Measurements from ENCODE around the gene SUMO3. TPM values are rescaled to one million over a fixed set of nuclear protein-coding genes. Genes with fewer than 3 reads are reported as not detected.

The SUMO3 gene
- total and polyA plus RNA-seq, 10 of the 15 experiments (the other 5 are each of a cell fraction or from before 2014, with no cell fraction given) = 14.3 to 164 (median 89.9) TPM

GRCh38 chr21:44845418-44846223 is 27.8 kb upstream of the SUMO3 start:
- H3K79me2 ChIP-seq (ENCODE audit: control insufficient read depth, insufficient read depth, low read length) = no peaks in the 10 kb centered on the region
- ATAC-seq (peak; percentile 83), DNase-seq (ENCODE audit: low read depth, low spot score) (no peak), FAIRE-seq (no peak)
- intact Hi-C loops (cut with micrococcal nuclease; ENCODE audit: unreplicated experiment) (no loop called here), in situ Hi-C loops (cut with MboI) (no loop called here)
- no peaks in the 10 kb centered on the region; the same call in 1 of the 2 replicates for H3K4me1 ChIP-seq (ENCODE audit: control insufficient read depth, insufficient read depth, low read length)
- ChIA-PET RAD21 (ENCODE audit: unreplicated experiment) (no interaction called here), POLR2A (interaction anchor here (0.6 kb wide), 1 partner anchor 226 kb away, joined by 5 read pairs; no protein-coding TSS in a partner anchor), CTCF (interaction anchor here (1.0 to 1.7 kb wide), 4 partner anchors 11 to 96 kb away, joined by 3 to 5 read pairs (median 3); partner anchors contain the start of gene PTTG1IP), SMC1A (ENCODE audit: uncharacterized antibody, unreplicated experiment) (interaction anchor here (0.9 kb wide), 1 partner anchor 36 kb away, joined by 3 read pairs; no protein-coding TSS in a partner anchor)
- H3K4me3 ChIP-seq = peak overlapping the region; percentile 47; the same call in 1 of the 2 replicates
- H3K9ac ChIP-seq (ENCODE audit: control insufficient read depth, insufficient read depth, low read length) = no peak overlapping the region
- no TSS peak for BruUV-seq (replicated peaks)
- H3K27ac ChIP-seq (ENCODE audit: control insufficient read depth, insufficient read depth) = no peak overlapping the region
- no peaks in the 10 kb centered on the region; a peak in 2 of 4 replicates for H3K27me3 ChIP-seq (replicated peaks in 1 of 2; ENCODE audit: control insufficient read depth in 2 of 2, insufficient read depth in 2 of 2, low read length in 1 of 2)
- H3K4me2 ChIP-seq (ENCODE audit: control insufficient read depth, insufficient read depth) = peak overlapping the region; percentile 79
- no peaks in the 10 kb centered on the region for H3K9me3 ChIP-seq (replicated peaks; ENCODE audit: control insufficient read depth, insufficient read depth, low read length)
- no peaks in the 10 kb centered on the region for H4K20me1 ChIP-seq (ENCODE audit: control insufficient read depth, insufficient read depth)
- WGBS (ENCODE audit: insufficient coverage, insufficient replicate concordance, low lambda C conversion rate, missing lambda C conversion rate) = 12% methylated on average over 34 of the region's 34 CpGs
- peaks cover 0 to 12% of the 10 kb centered on the region in 2 experiments; a peak in 2 of 4 replicates for H3K36me3 ChIP-seq (ENCODE audit: control insufficient read depth in 2 of 2, insufficient read depth in 2 of 2, low read length in 1 of 2)
- peak overlapping the region; percentile 61 for H2AFZ ChIP-seq (ENCODE audit: control insufficient read depth, low read depth, low read length)
- TF ChIP-seq BCL3 (IDR thresholded peaks at IDR 0.05; ENCODE audit: borderline replicate concordance, insufficient read depth, low read depth, low read length, poor library complexity, severe bottlenecking) = no peak
- no peak for TF ChIP-seq TCF7 (IDR thresholded peaks at IDR 0.05; ENCODE audit: borderline replicate concordance)
- 0 out of 2 replicates have a peak, but pooled peaks have one; percentile 21 for TF ChIP-seq NKRF (conservative IDR thresholded peaks at IDR 0.05)
- 0 out of 3 replicates have a peak, but pooled peaks of 1 of the 2 experiments have one; percentile 17 for TF ChIP-seq EGR1 (IDR thresholded peaks at IDR 0.05; ENCODE audit: borderline replicate concordance in 1 of 2, low read depth in 2 of 2, low read length in 2 of 2)
- TF ChIP-seq SMARCA5 (IDR thresholded peaks at IDR 0.05) = peak; percentile 48; the same call in 1 of the 2 replicates
- TF ChIP-seq RCOR1 (conservative IDR thresholded peaks at IDR 0.05; ENCODE audit: low read depth, low read length) = no peak
- TF ChIP-seq RUNX3 (IDR thresholded peaks at IDR 0.05; ENCODE audit: low read length) = 0 out of 2 replicates have a peak, but pooled peaks have one; percentile 5
- TF ChIP-seq CTCF (IDR thresholded peaks at IDR 0.05 in 2 of 3, conservative IDR thresholded peaks at IDR 0.05 in 1 of 3; ENCODE audit: control insufficient read depth in 2 of 3, extremely low read depth in 1 of 3, insufficient read depth in 1 of 3, low read depth in 3 of 3, low read length in 3 of 3) = peak; percentile 18 to 32 (median 27); a peak in 4 of 6 replicates
- peak; percentile 60; the same call in 1 of the 2 replicates for TF ChIP-seq IKZF1 (conservative IDR thresholded peaks at IDR 0.05)
- peak; percentile 38; the same call in 1 of the 2 replicates for TF ChIP-seq DPF2 (IDR thresholded peaks at IDR 0.05)
- TF ChIP-seq FOS (IDR thresholded peaks at IDR 0.05; ENCODE audit: borderline replicate concordance, extremely low read depth, insufficient read length) = no peak
- TF ChIP-seq BHLHE40 (IDR thresholded peaks at IDR 0.05; ENCODE audit: borderline replicate concordance in 1 of 2, low read depth in 2 of 2, low read length in 1 of 2) = peak in 1 of 2 experiments; percentile 17; a peak in 1 of 4 replicates
- peak; percentile 2; the same call in 1 of the 2 replicates for TF ChIP-seq RAD21 (IDR thresholded peaks at IDR 0.05; ENCODE audit: insufficient read depth, low read depth, low read length)
